HepG2 (cell line): ENCODE results near the gene CTU2. TPM values are rescaled to one million over a fixed set of nuclear protein-coding genes. Genes with fewer than 3 reads are reported as not detected.
A peak's percentile ranks its signal among the peaks of the same experiment; 100 is the strongest.

Experiments used
- ARNT2 ChIP-seq: sonication (generic); formaldehyde crosslinking; IDR thresholded peaks from 2 replicates; pipeline ENCODE4 v1.8.0; 2022; ENCODE audit warnings: mild to moderate bottlenecking, low read depth, missing genetic modification reagents, moderate library complexity
- DMTF1 ChIP-seq: sonication (generic); formaldehyde crosslinking; IDR thresholded peaks from 2 replicates; pipeline ENCODE4 v1.4.0; 2020; ENCODE audit warnings: mild to moderate bottlenecking, missing genetic modification reagents
- HNRNPLL ChIP-seq: fragments of 200-400 bp; formaldehyde crosslinking; IDR thresholded peaks from 2 replicates; pipeline ENCODE4 v1.6.1; 2017; ENCODE audit warnings: mild to moderate bottlenecking, low read depth, low read length; ENCODE audit not compliant: poor library complexity, severe bottlenecking
- HOXA3 ChIP-seq: sonication (generic); formaldehyde crosslinking; IDR thresholded peaks from 2 replicates; pipeline ENCODE4 v1.5.0; 2020; ENCODE audit warnings: missing genetic modification reagents
- NR1H2 ChIP-seq: sonication (generic); formaldehyde crosslinking; IDR thresholded peaks from 2 replicates; pipeline ENCODE4 v1.8.1; 2022; ENCODE audit warnings: low read depth, missing genetic modification reagents, borderline replicate concordance
- RNF219 ChIP-seq: sonication (generic); formaldehyde crosslinking; IDR thresholded peaks from 2 replicates; pipeline ENCODE4 v1.5.0; 2020; ENCODE audit warnings: mild to moderate bottlenecking, missing genetic modification reagents
- SNAI1 ChIP-seq: sonication (generic); formaldehyde crosslinking; IDR thresholded peaks from 2 replicates; pipeline ENCODE4 v1.5.0; 2020; ENCODE audit warnings: mild to moderate bottlenecking, missing genetic modification reagents, borderline replicate concordance
- TAF15 ChIP-seq: fragments of 200-400 bp; formaldehyde crosslinking; IDR thresholded peaks from one replicate; pipeline ENCODE4 v1.6.1; 2018; ENCODE audit warnings: mild to moderate bottlenecking, low read depth, low read length; ENCODE audit not compliant: poor library complexity, severe bottlenecking
- THAP11 ChIP-seq: IDR thresholded peaks from 2 replicates; pipeline ENCODE4 v1.6.1; 2016; ENCODE audit warnings: missing biosample characterization, missing genetic modification reagents
- ZFP90 ChIP-seq: sonication (generic); formaldehyde crosslinking; IDR thresholded peaks from 2 replicates; pipeline ENCODE4 v1.8.0; 2022; ENCODE audit warnings: missing genetic modification reagents, mild to moderate bottlenecking, inconsistent platforms, borderline replicate concordance
- ZNF589 ChIP-seq: sonication (generic); formaldehyde crosslinking; conservative IDR thresholded peaks from 2 replicates; pipeline ENCODE4 v1.8.0; 2022; ENCODE audit warnings: mild to moderate bottlenecking, moderate library complexity, missing genetic modification reagents
- polyA plus RNA-seq, 8 experiments: library from polyadenylated mRNA; depleted of rRNA in 3 of 8; stranded (reverse) in 7 of 8; unstranded in 1 of 8; fragments of >200 nt; fragmentation: Illumina TruSeq in 4 of 8; extraction: Trizol in 4 of 8; gene quantifications; 2 replicates each; pipeline versions ENCODE4 v1.2.1 to v1.2.3, GENCODE V29; 2011 to 2016; ENCODE audit warnings: low read depth in 4 of 8, missing spikeins in 1 of 8, mixed read lengths in 1 of 8; ENCODE audit not compliant: insufficient read depth in 1 of 8
- total RNA-seq, 5 experiments: library from RNA; depleted of rRNA; stranded (reverse); fragments of >200 nt; fragmentation: Illumina TruSeq; extraction: Trizol; gene quantifications; 2 replicates each; pipeline ENCODE4 v1.2.3, GENCODE V29; 2016; ENCODE audit warnings: low read depth in 1 of 5
- TF ChIP-seq, protein P1 (sequence below): sonication (generic); formaldehyde crosslinking; IDR thresholded peaks from 2 replicates; pipeline ENCODE4 v1.9.0; 2021; ENCODE audit warnings: mild to moderate bottlenecking, missing genetic modification reagents
- TF ChIP-seq, protein P2 (sequence below): sonication (generic); formaldehyde crosslinking; IDR thresholded peaks from 2 replicates; pipeline ENCODE4 v1.5.0; 2020; ENCODE audit warnings: mild to moderate bottlenecking, missing genetic modification reagents, borderline replicate concordance

The CTU2 gene
- total and polyA plus RNA-seq, 2 of the 13 experiments (the other 11 are each of a cell fraction or from before 2014, with no cell fraction given): 13.3 to 21.9 TPM

DNA sequence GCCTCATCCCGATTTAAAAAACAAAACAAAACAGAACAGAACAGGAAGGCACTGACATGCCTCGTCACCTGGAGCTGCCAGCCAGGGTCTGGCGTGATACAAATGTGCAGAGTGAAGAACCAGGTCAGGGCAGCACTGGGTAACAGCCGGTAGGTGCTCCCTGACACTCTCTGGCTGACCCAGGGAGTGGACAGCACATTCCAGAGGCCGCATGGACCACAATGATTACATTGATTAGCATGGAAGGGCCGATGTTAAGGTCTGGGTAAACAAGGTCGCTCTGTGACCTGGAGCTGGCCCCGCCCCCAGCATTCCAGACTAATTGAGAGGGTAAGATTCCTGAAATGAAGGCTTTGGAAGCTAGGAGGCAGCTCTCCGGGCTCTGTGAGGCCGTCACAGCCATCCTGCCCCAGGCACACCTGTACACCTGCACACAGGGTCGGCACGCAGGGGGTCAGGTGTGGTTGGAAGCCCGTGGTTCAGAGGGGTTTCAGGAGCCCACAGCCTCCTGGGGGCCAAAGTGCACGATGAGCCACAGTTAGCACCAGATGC lies 57.3 kb downstream of the CTU2 start (continued):
- TF ChIP-seq RNF219 (CRISPR knock-in tag) (no peak), HNRNPLL (no peak), SNAI1 (no peak), TAF15 (no peak), HOXA3 (peak; percentile 88), NR1H2 (CRISPR knock-in tag) (no peak), DMTF1 (CRISPR knock-in tag) (no peak), ZFP90 (CRISPR knock-in tag) (peak; percentile 44; the same call in 1 of the 2 replicates), THAP11 (CRISPR knock-in tag) (peak; percentile 71), ARNT2 (CRISPR knock-in tag) (peak; percentile 63; the same call in 1 of the 2 replicates), ZNF589 (peak; percentile 44; the same call in 1 of the 2 replicates)
- TF ChIP-seq, protein P1, sequence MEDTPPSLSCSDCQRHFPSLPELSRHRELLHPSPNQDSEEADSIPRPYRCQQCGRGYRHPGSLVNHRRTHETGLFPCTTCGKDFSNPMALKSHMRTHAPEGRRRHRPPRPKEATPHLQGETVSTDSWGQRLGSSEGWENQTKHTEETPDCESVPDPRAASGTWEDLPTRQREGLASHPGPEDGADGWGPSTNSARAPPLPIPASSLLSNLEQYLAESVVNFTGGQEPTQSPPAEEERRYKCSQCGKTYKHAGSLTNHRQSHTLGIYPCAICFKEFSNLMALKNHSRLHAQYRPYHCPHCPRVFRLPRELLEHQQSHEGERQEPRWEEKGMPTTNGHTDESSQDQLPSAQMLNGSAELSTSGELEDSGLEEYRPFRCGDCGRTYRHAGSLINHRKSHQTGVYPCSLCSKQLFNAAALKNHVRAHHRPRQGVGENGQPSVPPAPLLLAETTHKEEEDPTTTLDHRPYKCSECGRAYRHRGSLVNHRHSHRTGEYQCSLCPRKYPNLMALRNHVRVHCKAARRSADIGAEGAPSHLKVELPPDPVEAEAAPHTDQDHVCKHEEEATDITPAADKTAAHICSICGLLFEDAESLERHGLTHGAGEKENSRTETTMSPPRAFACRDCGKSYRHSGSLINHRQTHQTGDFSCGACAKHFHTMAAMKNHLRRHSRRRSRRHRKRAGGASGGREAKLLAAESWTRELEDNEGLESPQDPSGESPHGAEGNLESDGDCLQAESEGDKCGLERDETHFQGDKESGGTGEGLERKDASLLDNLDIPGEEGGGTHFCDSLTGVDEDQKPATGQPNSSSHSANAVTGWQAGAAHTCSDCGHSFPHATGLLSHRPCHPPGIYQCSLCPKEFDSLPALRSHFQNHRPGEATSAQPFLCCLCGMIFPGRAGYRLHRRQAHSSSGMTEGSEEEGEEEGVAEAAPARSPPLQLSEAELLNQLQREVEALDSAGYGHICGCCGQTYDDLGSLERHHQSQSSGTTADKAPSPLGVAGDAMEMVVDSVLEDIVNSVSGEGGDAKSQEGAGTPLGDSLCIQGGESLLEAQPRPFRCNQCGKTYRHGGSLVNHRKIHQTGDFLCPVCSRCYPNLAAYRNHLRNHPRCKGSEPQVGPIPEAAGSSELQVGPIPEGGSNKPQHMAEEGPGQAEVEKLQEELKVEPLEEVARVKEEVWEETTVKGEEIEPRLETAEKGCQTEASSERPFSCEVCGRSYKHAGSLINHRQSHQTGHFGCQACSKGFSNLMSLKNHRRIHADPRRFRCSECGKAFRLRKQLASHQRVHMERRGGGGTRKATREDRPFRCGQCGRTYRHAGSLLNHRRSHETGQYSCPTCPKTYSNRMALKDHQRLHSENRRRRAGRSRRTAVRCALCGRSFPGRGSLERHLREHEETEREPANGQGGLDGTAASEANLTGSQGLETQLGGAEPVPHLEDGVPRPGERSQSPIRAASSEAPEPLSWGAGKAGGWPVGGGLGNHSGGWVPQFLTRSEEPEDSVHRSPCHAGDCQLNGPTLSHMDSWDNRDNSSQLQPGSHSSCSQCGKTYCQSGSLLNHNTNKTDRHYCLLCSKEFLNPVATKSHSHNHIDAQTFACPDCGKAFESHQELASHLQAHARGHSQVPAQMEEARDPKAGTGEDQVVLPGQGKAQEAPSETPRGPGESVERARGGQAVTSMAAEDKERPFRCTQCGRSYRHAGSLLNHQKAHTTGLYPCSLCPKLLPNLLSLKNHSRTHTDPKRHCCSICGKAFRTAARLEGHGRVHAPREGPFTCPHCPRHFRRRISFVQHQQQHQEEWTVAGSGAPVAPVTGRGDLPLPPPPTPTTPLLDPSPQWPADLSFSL (CRISPR knock-in tag): no peak
- TF ChIP-seq, protein P2, sequence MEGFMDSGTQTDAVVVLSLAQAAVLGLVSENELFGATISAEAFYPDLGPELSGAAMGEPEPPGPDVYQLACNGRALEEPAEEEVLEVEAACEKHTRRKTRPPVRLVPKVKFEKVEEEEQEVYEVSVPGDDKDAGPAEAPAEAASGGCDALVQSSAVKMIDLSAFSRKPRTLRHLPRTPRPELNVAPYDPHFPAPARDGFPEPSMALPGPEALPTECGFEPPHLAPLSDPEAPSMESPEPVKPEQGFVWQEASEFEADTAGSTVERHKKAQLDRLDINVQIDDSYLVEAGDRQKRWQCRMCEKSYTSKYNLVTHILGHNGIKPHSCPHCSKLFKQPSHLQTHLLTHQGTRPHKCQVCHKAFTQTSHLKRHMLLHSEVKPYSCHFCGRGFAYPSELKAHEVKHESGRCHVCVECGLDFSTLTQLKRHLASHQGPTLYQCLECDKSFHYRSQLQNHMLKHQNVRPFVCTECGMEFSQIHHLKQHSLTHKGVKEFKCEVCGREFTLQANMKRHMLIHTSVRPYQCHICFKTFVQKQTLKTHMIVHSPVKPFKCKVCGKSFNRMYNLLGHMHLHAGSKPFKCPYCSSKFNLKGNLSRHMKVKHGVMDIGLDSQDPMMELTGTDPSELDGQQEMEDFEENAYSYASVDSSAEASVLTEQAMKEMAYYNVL (CRISPR knock-in tag): 0 out of 2 replicates have a peak, but pooled peaks have one; percentile 24
